H7 (cell line): ENCODE measurements around the gene GNPTAB. TPM values are rescaled to one million over a fixed set of nuclear protein-coding genes. Genes with fewer than 3 reads are reported as not detected.

Source experiments
- DNase-seq: peaks from one replicate; pipeline ENCODE4 v3.0.0; 2012
- H3K27me3 ChIP-seq: 2 replicates; pipeline ENCODE4 v1.6.0; 2011; ENCODE audit warnings: mild to moderate bottlenecking, low read length; ENCODE audit not compliant: control insufficient read depth, insufficient read depth
- H3K36me3 ChIP-seq: replicated peaks from 2 replicates; pipeline ENCODE4 v1.5.1; 2011; ENCODE audit warnings: low read length; ENCODE audit not compliant: control insufficient read depth, insufficient read depth
- H3K4me3 ChIP-seq: 2 replicates; pipeline ENCODE4 v1.5.1; 2011; ENCODE audit warnings: low read depth, mild to moderate bottlenecking, control low read depth, low read length, moderate library complexity; ENCODE audit not compliant: insufficient read depth
- total RNA-seq: library from RNA; depleted of rRNA; stranded (reverse); fragments of >200 nt; shearing (Covaris generic); gene quantifications from 2 replicates; pipeline ENCODE4 v1.2.3, GENCODE V29; 2014; rRNA removed

The GNPTAB gene
- total RNA-seq, 1 experiment from 2014 or later = 13.9 TPM

- Histone ChIP-seq H3K36me3 (no peaks in the 10 kb centered on the region), H3K27me3 (peaks cover 7% of the 10 kb centered on the region), H3K4me3 (peak overlapping the region; percentile 94)
- peak; percentile 38 for DNase-seq
These were observed 131.9 kb downstream of the GNPTAB start for GRCh38 chr12:101698800-101699347.

GRCh38 chr12:101697930-101698799, 132.6 kb downstream of the GNPTAB start:
- DNase-seq = peak; percentile 56
- peak overlapping the region; percentile 94 for H3K4me3 ChIP-seq
- H3K36me3 ChIP-seq = no peaks in the 10 kb centered on the region
- H3K27me3 ChIP-seq = peaks cover 7% of the 10 kb centered on the region

GRCh38 chr12:101697197-101697929, 133.4 kb downstream of the GNPTAB start, which contains the start of gene CHPT1:
Gene CHPT1, plus strand, starts transcription at chr12:101697640. Its CDS starts 222 bp downstream, at chr12:101697862.
- Histone ChIP-seq H3K36me3 (no peaks in the 10 kb centered on the region), H3K27me3 (peaks cover 7% of the 10 kb centered on the region), H3K4me3 (peak within 1 kb of the TSS; percentile 94)
- DNase-seq = peak; percentile 94

GRCh38 chr12:101696251-101697196, 134.2 kb downstream of the GNPTAB start:
- Histone ChIP-seq H3K4me3 (peak overlapping the region; percentile 94), H3K36me3 (no peaks in the 10 kb centered on the region), H3K27me3 (peaks cover 7% of the 10 kb centered on the region)
- peak; percentile 30 for DNase-seq

- Histone ChIP-seq H3K36me3 (no peaks in the 10 kb centered on the region), H3K27me3 (peaks cover 7% of the 10 kb centered on the region), H3K4me3 (no peak overlapping the region)
- no peak for DNase-seq
These were observed 135.1 kb downstream of the GNPTAB start for GRCh38 chr12:101695706-101696105.

Other genes starting within 250 kb of the GNPTAB start
- 0.04 TPM in 1 of 2 replicates, not detected in the other for gene MYBPC1, start 236.0 kb downstream of the GNPTAB start, total RNA-seq
- gene CHPT1, start 133.3 kb downstream of the GNPTAB start, total RNA-seq = 27.8 and 31.2 TPM in 2 replicates
- not detected in 2 replicates for gene SYCP3, start 91.5 kb downstream of the GNPTAB start, total RNA-seq
- 1.0 and 1.6 TPM in 2 replicates for gene DRAM1, start 46.6 kb upstream of the GNPTAB start, total RNA-seq
- 9.8 and 13.6 TPM in 2 replicates for gene WASHC3, start 231.0 kb upstream of the GNPTAB start, total RNA-seq